Smooth muscle cell (in vitro differentiated cells): Measurements from ENCODE around the gene MCM8. TPM values are rescaled to one million over a fixed set of nuclear protein-coding genes. Genes with fewer than 3 reads are reported as not detected.

ENCODE experiments used
- DNase-seq: peaks from one replicate; lab custom pipeline; 2025; ENCODE audit not compliant: unreplicated experiment; lab: John Stamatoyannopoulos, UW
- H2AFZ ChIP-seq: fragments of 200-600 bp; sonication (generic); 2 replicates; pipeline ENCODE4 v1.6.0; 2016; ENCODE audit warnings: antibody characterized with exemption, low read depth, mild to moderate bottlenecking
- H3F3A ChIP-seq: fragments of 200-600 bp; sonication (generic); 2 replicates; pipeline ENCODE4 v1.6.0; 2017; ENCODE audit warnings: antibody characterized with exemption, low read depth
- H3K27ac ChIP-seq: fragments of 200-600 bp; sonication (generic); 2 replicates; pipeline ENCODE4 v1.5.1; 2016; ENCODE audit warnings: low read depth, mild to moderate bottlenecking
- H3K27me3 ChIP-seq: fragments of 200-600 bp; sonication (generic); 2 replicates; pipeline ENCODE4 v1.6.1; 2016; ENCODE audit warnings: low read depth, mild to moderate bottlenecking
- H3K36me3 ChIP-seq: fragments of 200-600 bp; sonication (generic); 2 replicates; pipeline ENCODE4 v1.5.1; 2016; ENCODE audit warnings: low read depth
- H3K4me1 ChIP-seq: fragments of 200-600 bp; sonication (generic); 2 replicates; pipeline ENCODE4 v1.5.1; 2016; ENCODE audit warnings: low read depth
- H3K4me2 ChIP-seq: fragments of 200-600 bp; sonication (generic); 2 replicates; pipeline ENCODE4 v1.6.0; 2016; ENCODE audit warnings: mild to moderate bottlenecking
- H3K4me3 ChIP-seq: fragments of 200-600 bp; sonication (generic); 2 replicates; pipeline ENCODE4 v1.5.1; 2016; ENCODE audit warnings: mild to moderate bottlenecking
- H3K79me2 ChIP-seq: fragments of 200-600 bp; sonication (generic); 2 replicates; pipeline ENCODE4 v1.6.0; 2016; ENCODE audit warnings: low read depth, mild to moderate bottlenecking
- H3K9ac ChIP-seq: fragments of 200-600 bp; sonication (generic); 2 replicates; pipeline ENCODE4 v1.6.0; 2016; ENCODE audit warnings: low read depth
- H3K9me3 ChIP-seq: fragments of 200-600 bp; sonication (generic); replicated peaks from 2 replicates; pipeline ENCODE4 v1.5.1; 2016; ENCODE audit warnings: low read depth
- H4K20me1 ChIP-seq: fragments of 200-600 bp; sonication (generic); 2 replicates; pipeline ENCODE4 v1.6.0; 2016; ENCODE audit warnings: low read depth
- WGBS: methylation state at CpG from one replicate; pipeline ENCODE4 v1.1.7; 2016; ENCODE audit warnings: low lambda C conversion rate; 5-methylcytosine and 5-hydroxymethylcytosine counted together
- polyA plus RNA-seq: library from polyadenylated mRNA; unstranded; fragments of >200 nt; fragmentation: Nextera tagmentation; extraction: Ambion mirVana; gene quantifications from 2 replicates; pipeline ENCODE4 v1.2.1, GENCODE V29; 2016
- total RNA-seq: library from RNA; depleted of rRNA; stranded (reverse); fragments of >200 nt; gene quantifications from 2 replicates; pipeline ENCODE4 v1.2.3, GENCODE V29; 2014
- TF ChIP-seq, protein P1 (sequence below): fragments of 200-600 bp; sonication (generic); IDR thresholded peaks from 2 replicates; pipeline ENCODE4 v1.5.1; 2017; ENCODE audit warnings: borderline replicate concordance, mild to moderate bottlenecking, antibody characterized with exemption; ENCODE audit not compliant: insufficient read depth, poor library complexity, severe bottlenecking

Gene MCM8
- total and polyA plus RNA-seq, 2 experiments from 2014 or later = 2.8 to 5.5 TPM

- peaks cover 22% of the 10 kb centered on the region for H3K79me2 ChIP-seq
- DNase-seq = no peak
- H3F3A ChIP-seq = peaks cover 7% of the 10 kb centered on the region
- no peaks in the 10 kb centered on the region for H3K9me3 ChIP-seq
- peaks cover 21% of the 10 kb centered on the region for H3K36me3 ChIP-seq
- no peak overlapping the region for H3K27ac ChIP-seq
- no peak overlapping the region for H2AFZ ChIP-seq
- WGBS = 88% methylated on average over 2 of the region's 2 CpGs
- TF ChIP-seq, protein P1, sequence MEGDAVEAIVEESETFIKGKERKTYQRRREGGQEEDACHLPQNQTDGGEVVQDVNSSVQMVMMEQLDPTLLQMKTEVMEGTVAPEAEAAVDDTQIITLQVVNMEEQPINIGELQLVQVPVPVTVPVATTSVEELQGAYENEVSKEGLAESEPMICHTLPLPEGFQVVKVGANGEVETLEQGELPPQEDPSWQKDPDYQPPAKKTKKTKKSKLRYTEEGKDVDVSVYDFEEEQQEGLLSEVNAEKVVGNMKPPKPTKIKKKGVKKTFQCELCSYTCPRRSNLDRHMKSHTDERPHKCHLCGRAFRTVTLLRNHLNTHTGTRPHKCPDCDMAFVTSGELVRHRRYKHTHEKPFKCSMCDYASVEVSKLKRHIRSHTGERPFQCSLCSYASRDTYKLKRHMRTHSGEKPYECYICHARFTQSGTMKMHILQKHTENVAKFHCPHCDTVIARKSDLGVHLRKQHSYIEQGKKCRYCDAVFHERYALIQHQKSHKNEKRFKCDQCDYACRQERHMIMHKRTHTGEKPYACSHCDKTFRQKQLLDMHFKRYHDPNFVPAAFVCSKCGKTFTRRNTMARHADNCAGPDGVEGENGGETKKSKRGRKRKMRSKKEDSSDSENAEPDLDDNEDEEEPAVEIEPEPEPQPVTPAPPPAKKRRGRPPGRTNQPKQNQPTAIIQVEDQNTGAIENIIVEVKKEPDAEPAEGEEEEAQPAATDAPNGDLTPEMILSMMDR = no peak
- H3K27me3 ChIP-seq = no peaks in the 10 kb centered on the region
- peaks cover 48% of the 10 kb centered on the region for H4K20me1 ChIP-seq
- no peaks in the 10 kb centered on the region for H3K4me1 ChIP-seq
- H3K9ac ChIP-seq = no peak overlapping the region
- H3K4me3 ChIP-seq = no peak overlapping the region
- H3K4me2 ChIP-seq = no peak overlapping the region
Observed at GRCh38 chr20:6034134-6034969, 83.9 kb downstream of the MCM8 start.

DNA sequence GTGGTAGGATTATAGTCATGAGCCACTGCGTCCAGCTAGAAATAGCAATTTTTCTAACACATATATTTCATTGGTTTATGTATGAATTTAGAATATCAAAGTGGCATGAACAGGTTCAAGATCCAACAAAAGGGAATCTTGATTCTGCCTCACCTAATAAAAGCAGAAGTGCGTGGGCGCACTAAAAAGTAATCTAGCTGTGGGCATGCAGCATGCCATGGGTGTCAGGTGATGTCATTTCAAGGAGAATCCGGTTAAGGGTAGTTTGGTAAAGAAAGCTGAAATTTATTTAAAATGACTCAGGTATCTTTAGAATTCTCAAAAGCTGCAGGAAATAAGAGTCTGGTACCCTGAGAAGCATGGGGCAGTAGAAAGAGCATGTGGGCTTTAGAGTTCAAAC lies 85.8 kb downstream of the MCM8 start:
- Histone ChIP-seq H3K9ac (no peak overlapping the region), H3K4me1 (no peaks in the 10 kb centered on the region), H3K27me3 (no peaks in the 10 kb centered on the region), H3K79me2 (peaks cover 12% of the 10 kb centered on the region), H3K4me2 (no peak overlapping the region), H3K9me3 (no peaks in the 10 kb centered on the region), H3K27ac (no peak overlapping the region), H3F3A (peaks cover 7% of the 10 kb centered on the region), H3K36me3 (peaks cover 28% of the 10 kb centered on the region), H4K20me1 (peaks cover 33% of the 10 kb centered on the region), H3K4me3 (no peak overlapping the region), H2AFZ (no peak overlapping the region)
- TF ChIP-seq, protein P1 = no peak
- 95% methylated on average over 4 of the region's 4 CpGs for WGBS
- DNase-seq = no peak

GRCh38 chr20:6037082-6037481 lies 86.6 kb downstream of the MCM8 start:
- H3K9me3 ChIP-seq = no peaks in the 10 kb centered on the region
- no peak overlapping the region for H3K4me3 ChIP-seq
- H3F3A ChIP-seq = peaks cover 7% of the 10 kb centered on the region
- peaks cover 28% of the 10 kb centered on the region for H3K36me3 ChIP-seq
- H4K20me1 ChIP-seq = peaks cover 27% of the 10 kb centered on the region
- 92% methylated on average over 1 of the region's 1 CpG for WGBS
- H3K27ac ChIP-seq = no peak overlapping the region
- no peak for DNase-seq
- peaks cover 4% of the 10 kb centered on the region for H3K79me2 ChIP-seq
- no peak overlapping the region for H2AFZ ChIP-seq
- H3K9ac ChIP-seq = no peak overlapping the region
- TF ChIP-seq, protein P1 = no peak
- H3K4me1 ChIP-seq = no peaks in the 10 kb centered on the region
- no peaks in the 10 kb centered on the region for H3K27me3 ChIP-seq
- H3K4me2 ChIP-seq = no peak overlapping the region

- H3K9me3 ChIP-seq = no peaks in the 10 kb centered on the region
- peaks cover 16% of the 10 kb centered on the region for H4K20me1 ChIP-seq
- H3K4me3 ChIP-seq = no peak overlapping the region
- H3F3A ChIP-seq = peaks cover 7% of the 10 kb centered on the region
- H3K36me3 ChIP-seq = peaks cover 28% of the 10 kb centered on the region
- no peak overlapping the region for H2AFZ ChIP-seq
- H3K4me1 ChIP-seq = no peaks in the 10 kb centered on the region
- H3K4me2 ChIP-seq = no peak overlapping the region
- 77% methylated on average over 3 of the region's 3 CpGs for WGBS
- H3K27me3 ChIP-seq = no peaks in the 10 kb centered on the region
- TF ChIP-seq, protein P1 = no peak
- DNase-seq = no peak
- H3K9ac ChIP-seq = no peak overlapping the region
- H3K27ac ChIP-seq = no peak overlapping the region
- peaks cover 4% of the 10 kb centered on the region for H3K79me2 ChIP-seq
Observed at GRCh38 chr20:6038256-6038655, 87.8 kb downstream of the MCM8 start.
